ENCODE data around the gene OMD. TPM values are rescaled to one million over a fixed set of nuclear protein-coding genes. Genes with fewer than 3 reads are reported as not detected.

OMD gene
- total RNA-seq, 4 donors from 2014 or later, result 2.3 to 14.0 (median 4.9) TPM

DNA sequence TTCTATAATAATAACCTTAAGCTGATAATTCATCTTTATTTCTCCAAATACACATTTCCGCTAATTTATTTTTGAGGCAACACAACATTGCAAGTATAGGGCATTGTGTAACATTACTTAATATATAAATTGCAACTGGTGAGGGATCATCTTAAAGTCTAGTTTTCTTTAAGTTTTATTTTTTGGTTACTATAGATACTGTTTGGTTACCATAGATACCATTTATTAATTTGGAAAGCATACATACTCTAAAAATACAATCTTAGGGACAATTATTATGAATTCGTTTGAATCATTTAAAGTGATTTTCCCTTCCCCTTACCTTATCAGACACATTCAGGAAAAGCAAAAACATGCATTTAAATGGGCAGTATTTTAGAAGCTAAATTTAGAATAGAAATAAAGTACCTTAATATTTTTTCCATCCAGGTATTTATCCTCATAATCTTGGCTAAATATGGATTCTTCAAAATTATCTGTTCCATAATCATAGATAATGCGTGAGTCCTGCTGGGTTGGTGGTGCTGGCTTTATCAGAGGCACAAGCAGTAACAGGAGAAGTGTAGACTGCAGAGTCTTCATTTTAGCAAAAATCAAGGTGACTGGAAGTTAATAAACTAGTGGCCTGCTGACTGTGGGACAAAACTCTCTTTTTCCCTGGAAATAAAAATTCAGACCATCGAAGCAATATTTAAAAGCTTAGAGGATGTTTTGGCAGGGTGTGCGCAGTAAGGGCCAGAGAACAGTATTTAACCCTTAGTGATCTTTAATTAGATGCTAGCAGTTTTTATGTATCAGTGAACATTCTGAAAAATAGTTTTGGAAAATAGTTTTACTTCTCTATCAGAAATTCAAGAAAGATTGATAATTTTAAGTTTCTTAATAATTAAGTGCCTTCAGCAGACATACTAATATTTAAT lies 21.2 kb downstream of the OMD start:
- no peak overlapping the region for H3K4me3 ChIP-seq (ENCODE audit: low read depth, poor library complexity, severe bottlenecking)
- intact Hi-C loops (cut with DNase I; ENCODE audit: low total_unique reads), result no loop called here
- TF ChIP-seq, protein P1, sequence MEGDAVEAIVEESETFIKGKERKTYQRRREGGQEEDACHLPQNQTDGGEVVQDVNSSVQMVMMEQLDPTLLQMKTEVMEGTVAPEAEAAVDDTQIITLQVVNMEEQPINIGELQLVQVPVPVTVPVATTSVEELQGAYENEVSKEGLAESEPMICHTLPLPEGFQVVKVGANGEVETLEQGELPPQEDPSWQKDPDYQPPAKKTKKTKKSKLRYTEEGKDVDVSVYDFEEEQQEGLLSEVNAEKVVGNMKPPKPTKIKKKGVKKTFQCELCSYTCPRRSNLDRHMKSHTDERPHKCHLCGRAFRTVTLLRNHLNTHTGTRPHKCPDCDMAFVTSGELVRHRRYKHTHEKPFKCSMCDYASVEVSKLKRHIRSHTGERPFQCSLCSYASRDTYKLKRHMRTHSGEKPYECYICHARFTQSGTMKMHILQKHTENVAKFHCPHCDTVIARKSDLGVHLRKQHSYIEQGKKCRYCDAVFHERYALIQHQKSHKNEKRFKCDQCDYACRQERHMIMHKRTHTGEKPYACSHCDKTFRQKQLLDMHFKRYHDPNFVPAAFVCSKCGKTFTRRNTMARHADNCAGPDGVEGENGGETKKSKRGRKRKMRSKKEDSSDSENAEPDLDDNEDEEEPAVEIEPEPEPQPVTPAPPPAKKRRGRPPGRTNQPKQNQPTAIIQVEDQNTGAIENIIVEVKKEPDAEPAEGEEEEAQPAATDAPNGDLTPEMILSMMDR (IDR thresholded peaks at IDR 0.05), result no peak
- no peak for TF ChIP-seq POLR2A (IDR thresholded peaks at IDR 0.05)
- DNase-seq (ENCODE audit: low spot score in 2 of 2), result no peak
- WGBS, 2 donors, result 51 to 61% methylated on average over 5 of the region's 5 CpGs

DNA sequence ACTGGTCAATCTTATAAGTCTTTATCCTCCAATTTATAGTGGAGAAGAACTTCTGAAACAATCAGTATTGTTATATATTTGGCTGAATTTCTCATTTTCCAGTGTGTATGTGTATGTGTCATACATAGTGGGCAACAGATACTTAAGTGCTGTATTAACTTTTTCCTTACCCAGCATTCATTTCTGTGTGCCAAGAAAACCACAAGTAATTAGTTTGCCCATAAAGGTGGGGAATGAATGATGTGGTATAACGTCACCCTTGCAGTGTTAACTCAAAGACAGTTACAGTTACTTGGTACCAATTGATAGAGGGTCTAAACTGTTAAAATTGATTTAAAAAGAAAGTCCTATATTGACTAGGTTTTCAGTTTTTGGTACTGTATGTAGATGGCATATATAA lies 21.9 kb downstream of the OMD start:
- no peak for DNase-seq (ENCODE audit: low spot score in 2 of 2)
- no peak for TF ChIP-seq POLR2A (IDR thresholded peaks at IDR 0.05)
- TF ChIP-seq, protein P1 (IDR thresholded peaks at IDR 0.05), result no peak
- no peak overlapping the region for H3K4me3 ChIP-seq (ENCODE audit: low read depth, poor library complexity, severe bottlenecking)
- intact Hi-C loops (cut with DNase I; ENCODE audit: low total_unique reads), result no loop called here
- WGBS, 2 donors, result 70 to 72% methylated on average over 1 of the region's 1 CpG

DNA sequence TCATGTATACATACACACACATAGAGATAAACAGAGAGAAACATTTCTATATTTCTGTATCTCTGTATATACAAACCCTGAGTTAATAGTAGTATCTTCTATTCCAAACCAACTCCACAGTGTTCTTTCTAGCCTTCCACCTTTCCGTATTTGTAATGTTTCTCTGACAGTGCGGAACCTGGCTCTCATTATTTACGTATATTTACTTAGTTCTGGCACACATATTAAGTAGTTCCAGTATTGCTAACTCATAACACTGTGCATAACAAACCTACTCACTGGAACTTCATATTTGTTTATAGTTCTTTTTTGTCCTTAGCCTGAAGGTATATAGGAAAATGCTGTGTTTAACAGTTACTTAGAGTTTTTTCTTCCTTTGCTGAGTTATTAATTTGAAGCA lies 26.4 kb downstream of the OMD start:
- DNase-seq (ENCODE audit: low spot score in 2 of 2), result no peak
- intact Hi-C loops (cut with DNase I; ENCODE audit: low total_unique reads), result no loop called here
- TF ChIP-seq, protein P1 (IDR thresholded peaks at IDR 0.05), result no peak
- TF ChIP-seq POLR2A (IDR thresholded peaks at IDR 0.05), result no peak
- WGBS, 2 donors, result 88 to 93% methylated on average over 3 of the region's 3 CpGs
- H3K4me3 ChIP-seq (ENCODE audit: low read depth, poor library complexity, severe bottlenecking), result no peak overlapping the region

DNA sequence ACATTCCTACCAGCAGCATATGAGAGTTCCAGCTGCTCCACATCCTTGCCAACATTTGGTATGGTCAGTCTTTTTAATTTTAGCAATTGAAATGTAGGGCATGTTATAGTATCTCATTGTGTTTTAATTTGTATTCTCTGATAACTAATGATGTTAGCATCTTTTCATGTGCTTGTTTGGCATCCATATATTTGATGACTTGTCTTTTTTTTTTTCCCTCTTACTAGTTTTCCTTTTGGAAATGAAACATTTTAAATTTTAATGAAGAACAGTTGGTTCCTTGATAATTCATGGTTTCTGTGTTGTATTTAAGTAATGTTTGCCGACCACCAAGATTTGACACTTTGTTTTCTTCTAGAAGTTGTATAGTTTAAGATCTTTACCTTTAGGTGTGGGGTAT lies 28.7 kb downstream of the OMD start:
- TF ChIP-seq, protein P1 (IDR thresholded peaks at IDR 0.05), result no peak
- TF ChIP-seq POLR2A (IDR thresholded peaks at IDR 0.05), result no peak
- intact Hi-C loops (cut with DNase I; ENCODE audit: low total_unique reads), result no loop called here
- H3K4me3 ChIP-seq (ENCODE audit: low read depth, poor library complexity, severe bottlenecking), result no peak overlapping the region
- no peak for DNase-seq (ENCODE audit: low spot score in 2 of 2)
- WGBS, 2 donors, result 73 to 79% methylated on average over 1 of the region's 1 CpG

DNA sequence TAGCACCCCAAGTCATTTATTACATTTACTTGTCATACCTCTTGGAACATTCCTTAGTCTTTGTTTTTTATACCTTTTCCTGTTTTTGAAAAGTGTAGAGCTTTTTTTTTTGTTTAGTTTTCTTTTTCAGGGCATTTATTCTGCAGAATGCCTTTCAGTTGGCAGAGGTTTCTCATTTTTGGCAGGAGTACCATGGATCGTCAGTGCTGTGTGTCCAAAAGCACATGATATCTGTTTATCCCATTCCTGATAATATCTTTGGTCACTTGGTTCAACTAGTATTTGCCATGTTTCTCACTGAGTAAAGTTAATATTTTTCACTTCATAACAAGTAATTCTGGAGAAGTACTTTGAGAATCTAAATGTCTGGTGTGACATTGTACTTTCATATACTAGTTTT lies 30.6 kb downstream of the OMD start:
- intact Hi-C loops (cut with DNase I; ENCODE audit: low total_unique reads), result no loop called here

More for the DNA sequence above, 30.6 kb downstream of the OMD start:
- WGBS, 2 donors, result 13 to 20% methylated on average over 1 of the region's 1 CpG
- TF ChIP-seq, protein P1 (IDR thresholded peaks at IDR 0.05), result no peak
- TF ChIP-seq POLR2A (IDR thresholded peaks at IDR 0.05), result no peak
- no peak overlapping the region for H3K4me3 ChIP-seq (ENCODE audit: low read depth, poor library complexity, severe bottlenecking)
- DNase-seq (ENCODE audit: low spot score in 2 of 2), result no peak

Measured in lower leg skin (tissue), 4 donors.